TTC549 (cell line): ENCODE results near the gene SORL1.

ENCODE experiments used
- FAIRE-seq: peaks from 2 replicates; lab custom pipeline; 2012; peaks lifted over from hg19 to GRCh38; lab: Jason Lieb, UNC

SORL1 gene

GRCh38 chr11:121451178-121451985 is 732 bp upstream of the SORL1 start:
- FAIRE-seq: no peak

- no peak for FAIRE-seq
Observed at GRCh38 chr11:121452609-121453150, 566 bp downstream of the SORL1 start, which contains the start of gene SORL1-AS1. Gene SORL1-AS1, minus strand, starts transcription at chr11:121452967.

GRCh38 chr11:121453589-121454299 is 1.6 kb downstream of the SORL1 start:
- FAIRE-seq: no peak

- FAIRE-seq: no peak
Observed at GRCh38 chr11:121455115-121455514, 3.0 kb downstream of the SORL1 start.

- FAIRE-seq: no peak
Observed at GRCh38 chr11:121456151-121456550, 4.0 kb downstream of the SORL1 start.

- no peak for FAIRE-seq
Observed at GRCh38 chr11:121456816-121457431, 4.8 kb downstream of the SORL1 start.

- no peak for FAIRE-seq
Observed at GRCh38 chr11:121458551-121458950, 6.4 kb downstream of the SORL1 start.

- FAIRE-seq: no peak
Observed at GRCh38 chr11:121459413-121460017, 7.4 kb downstream of the SORL1 start.

- no peak for FAIRE-seq
Observed at GRCh38 chr11:121460941-121461514, 8.9 kb downstream of the SORL1 start.

GRCh38 chr11:121461843-121462242 is 9.7 kb downstream of the SORL1 start:
- FAIRE-seq: no peak

- no peak for FAIRE-seq
Observed at GRCh38 chr11:121463689-121464335, 11.7 kb downstream of the SORL1 start.

- FAIRE-seq: no peak
Observed at GRCh38 chr11:121464352-121464946, 12.3 kb downstream of the SORL1 start.

- FAIRE-seq: no peak
Observed at GRCh38 chr11:121465709-121466062, 13.6 kb downstream of the SORL1 start.

GRCh38 chr11:121466063-121466794 is 14.1 kb downstream of the SORL1 start:
- FAIRE-seq: no peak

GRCh38 chr11:121467471-121467870 is 15.4 kb downstream of the SORL1 start:
- no peak for FAIRE-seq

- FAIRE-seq: no peak
Observed at GRCh38 chr11:121467965-121468364, 15.9 kb downstream of the SORL1 start.

- FAIRE-seq: no peak
Observed at GRCh38 chr11:121469910-121470309, 17.8 kb downstream of the SORL1 start.

- no peak for FAIRE-seq
Observed at GRCh38 chr11:121471167-121471566, 19.1 kb downstream of the SORL1 start.

GRCh38 chr11:121472312-121472711 is 20.2 kb downstream of the SORL1 start:
- no peak for FAIRE-seq

GRCh38 chr11:121473064-121473777 is 21.1 kb downstream of the SORL1 start:
- FAIRE-seq: no peak
